ENCODE data around the gene PDZD4.

Gene PDZD4

GRCh38 chrX:153794897-153795816 is 35.2 kb downstream of the PDZD4 start:
- peak overlapping the region; percentile 66 for H3K4me3 ChIP-seq (ENCODE audit: low read length)
- DNase-seq (ENCODE audit: low read depth, low spot score) = no peak

GRCh38 chrX:153794018-153794896 is 36.1 kb downstream of the PDZD4 start, which contains the start of the genes IDH3G and SSR4:
TSS of gene IDH3G (minus strand) at chrX:153794375. CDS start at chrX:153794326, 49 bp downstream.
TSS of gene SSR4 (plus strand) at chrX:153794668. CDS start at chrX:153794688, 20 bp downstream.
- H3K4me3 ChIP-seq (ENCODE audit: low read length) = peak within 1 kb of the TSS; percentile 73
- DNase-seq (ENCODE audit: low read depth, low spot score) = peak; percentile 90

- no peak for DNase-seq (ENCODE audit: low read depth, low spot score)
- H3K4me3 ChIP-seq (ENCODE audit: low read length) = peak overlapping the region; percentile 73
These were observed 37.1 kb downstream of the PDZD4 start for GRCh38 chrX:153793291-153793690.

GRCh38 chrX:153792368-153792767 is 38.0 kb downstream of the PDZD4 start:
- DNase-seq (ENCODE audit: low read depth, low spot score) = no peak

GRCh38 chrX:153791104-153791852 is 39.1 kb downstream of the PDZD4 start:
- no peak overlapping the region for H3K4me3 ChIP-seq (ENCODE audit: low read length)
- DNase-seq (ENCODE audit: low read depth, low spot score) = no peak

More at GRCh38 chrX:153792368-153792767, 38.0 kb downstream of the PDZD4 start:
- H3K4me3 ChIP-seq (ENCODE audit: low read length) = no peak overlapping the region

GRCh38 chrX:153789654-153790053 is 40.7 kb downstream of the PDZD4 start:
- DNase-seq (ENCODE audit: low read depth, low spot score) = no peak
- H3K4me3 ChIP-seq (ENCODE audit: low read length) = no peak overlapping the region

- DNase-seq (ENCODE audit: low read depth, low spot score) = no peak
- H3K4me3 ChIP-seq (ENCODE audit: low read length) = no peak overlapping the region
These were observed 43.7 kb downstream of the PDZD4 start for GRCh38 chrX:153786669-153787068.

- no peak overlapping the region for H3K4me3 ChIP-seq (ENCODE audit: low read length)
- no peak for DNase-seq (ENCODE audit: low read depth, low spot score)
These were observed 45.9 kb downstream of the PDZD4 start for GRCh38 chrX:153784325-153784967.

GRCh38 chrX:153783378-153784013 is 46.8 kb downstream of the PDZD4 start:
- H3K4me3 ChIP-seq (ENCODE audit: low read length) = no peak overlapping the region
- no peak for DNase-seq (ENCODE audit: low read depth, low spot score)

GRCh38 chrX:153782871-153783270 is 47.5 kb downstream of the PDZD4 start:
- H3K4me3 ChIP-seq (ENCODE audit: low read length) = no peak overlapping the region
- no peak for DNase-seq (ENCODE audit: low read depth, low spot score)

GRCh38 chrX:153782313-153782712 is 48.0 kb downstream of the PDZD4 start:
- no peak for DNase-seq (ENCODE audit: low read depth, low spot score)
- no peak overlapping the region for H3K4me3 ChIP-seq (ENCODE audit: low read length)

- H3K4me3 ChIP-seq (ENCODE audit: low read length) = no peak overlapping the region
- no peak for DNase-seq (ENCODE audit: low read depth, low spot score)
These were observed 48.8 kb downstream of the PDZD4 start for GRCh38 chrX:153781428-153782047.

GRCh38 chrX:153780678-153781427 is 49.5 kb downstream of the PDZD4 start, which contains the start of gene SRPK3:
TSS of gene SRPK3 (plus strand) at chrX:153781041. CDS start at chrX:153781087, 46 bp downstream.
- no peak within 1 kb of the TSS for H3K4me3 ChIP-seq (ENCODE audit: low read length)
- DNase-seq (ENCODE audit: low read depth, low spot score) = no peak

GRCh38 chrX:153779891-153780677 is 50.3 kb downstream of the PDZD4 start:
- H3K4me3 ChIP-seq (ENCODE audit: low read length) = no peak overlapping the region
- no peak for DNase-seq (ENCODE audit: low read depth, low spot score)

- DNase-seq (ENCODE audit: low read depth, low spot score) = no peak
- H3K4me3 ChIP-seq (ENCODE audit: low read length) = no peak overlapping the region
These were observed 51.7 kb downstream of the PDZD4 start for GRCh38 chrX:153778684-153779101.

GRCh38 chrX:153778181-153778580 is 52.2 kb downstream of the PDZD4 start:
- no peak overlapping the region for H3K4me3 ChIP-seq (ENCODE audit: low read length)
- DNase-seq (ENCODE audit: low read depth, low spot score) = no peak
